Neural cell (in vitro differentiated cells): ENCODE data around the gene SCAF4. TPM values are rescaled to one million over a fixed set of nuclear protein-coding genes. Genes with fewer than 3 reads are reported as not detected.

ENCODE experiments used
- H2AFZ ChIP-seq: fragments of 200-600, 300-800 bp; sonication (generic), shearing (Covaris generic); 2 replicates; pipeline ENCODE4 v1.6.0; 2014; ENCODE audit warnings: low read depth, mild to moderate bottlenecking, antibody characterized with exemption, low read length, moderate library complexity
- H3F3A ChIP-seq: fragments of 200-600 bp; shearing (Covaris generic); 2 replicates; pipeline ENCODE4 v1.6.1; 2016; ENCODE audit warnings: mild to moderate bottlenecking, moderate library complexity, mixed read lengths, antibody characterized with exemption, low read length; ENCODE audit not compliant: insufficient read depth, poor library complexity, severe bottlenecking
- H3K27ac ChIP-seq: fragments of 200-600, 300-800 bp; sonication (generic), shearing (Covaris generic); 2 replicates; pipeline ENCODE4 v1.5.1; 2014; ENCODE audit warnings: mild to moderate bottlenecking, low read length, moderate library complexity
- H3K27me3 ChIP-seq: fragments of 300-800, 200-600 bp; sonication (generic), shearing (Covaris generic); 2 replicates; pipeline ENCODE4 v1.6.0; 2014; ENCODE audit warnings: mild to moderate bottlenecking, low read depth, low read length, moderate library complexity; ENCODE audit not compliant: insufficient read depth
- H3K36me3 ChIP-seq: fragments of 300-800, 200-600 bp; sonication (generic), shearing (Covaris generic); 2 replicates; pipeline ENCODE4 v1.5.1; 2014; ENCODE audit warnings: mild to moderate bottlenecking, antibody characterized with exemption, low read length, moderate library complexity; ENCODE audit not compliant: insufficient read depth
- H3K4me2 ChIP-seq: fragments of 300-800, 200-600 bp; sonication (generic), shearing (Covaris generic); 2 replicates; pipeline ENCODE4 v1.6.0; 2014; ENCODE audit warnings: mild to moderate bottlenecking, low read length
- H3K4me3 ChIP-seq: fragments of 300-800, 200-600 bp; sonication (generic), shearing (Covaris generic); 2 replicates; pipeline ENCODE4 v1.5.1; 2014; ENCODE audit warnings: mild to moderate bottlenecking, low read length, moderate library complexity
- H3K79me2 ChIP-seq: fragments of 200-600 bp; shearing (Covaris generic); replicated peaks from 2 replicates; pipeline ENCODE4 v1.6.0; 2014; ENCODE audit warnings: mild to moderate bottlenecking, low read length, moderate library complexity; ENCODE audit not compliant: insufficient read depth
- H3K9ac ChIP-seq: fragments of 300-800, 200-600 bp; sonication (generic), shearing (Covaris generic); 2 replicates; pipeline ENCODE4 v1.6.1; 2016; ENCODE audit warnings: mild to moderate bottlenecking, low read length, mixed read lengths
- H3K9me2 ChIP-seq: fragments of 200-600 bp; shearing (Covaris generic); 2 replicates; pipeline ENCODE4 v1.6.1; 2016; ENCODE audit warnings: mild to moderate bottlenecking, low read length, mixed read lengths; ENCODE audit not compliant: insufficient read depth
- H3K9me3 ChIP-seq: fragments of 200-600, 300-800 bp; sonication (generic), shearing (Covaris generic); 2 replicates; pipeline ENCODE4 v1.6.1; 2016; ENCODE audit warnings: mild to moderate bottlenecking, mixed run types, low read length, moderate library complexity, mixed read lengths
- H4K20me1 ChIP-seq: fragments of 200-600 bp; shearing (Covaris generic); 2 replicates; pipeline ENCODE4 v1.6.1; 2016; ENCODE audit warnings: mild to moderate bottlenecking, mixed run types; ENCODE audit not compliant: insufficient read depth
- EP300 ChIP-seq: fragments of 450-650 bp; conservative IDR thresholded peaks from 2 replicates; pipeline ENCODE4 v1.6.1; 2014; ENCODE audit warnings: antibody characterized with exemption, mild to moderate bottlenecking, moderate library complexity; ENCODE audit not compliant: poor library complexity, severe bottlenecking
- EZH2 ChIP-seq: fragments of 200-600, 300-800 bp; shearing (Covaris generic), sonication (generic); IDR thresholded peaks from 2 replicates; pipeline ENCODE4 v1.6.1; 2014; ENCODE audit warnings: antibody characterized with exemption, low read length, borderline replicate concordance, mild to moderate bottlenecking; ENCODE audit not compliant: insufficient read depth, poor library complexity, severe bottlenecking
- MXI1 ChIP-seq: fragments of 450-650 bp; conservative IDR thresholded peaks from 2 replicates; pipeline ENCODE4 v1.6.1; 2014; ENCODE audit warnings: antibody characterized with exemption, mild to moderate bottlenecking; ENCODE audit not compliant: poor library complexity, severe bottlenecking
- POLR2AphosphoS5 ChIP-seq: IDR thresholded peaks from 2 replicates; pipeline ENCODE4 v1.6.1; 2012
- RAD21 ChIP-seq: fragments of 450-650 bp; conservative IDR thresholded peaks from 2 replicates; pipeline ENCODE4 v1.6.1; 2014; ENCODE audit warnings: antibody characterized with exemption, mild to moderate bottlenecking, moderate library complexity
- SMC3 ChIP-seq: fragments of 450-650 bp; conservative IDR thresholded peaks from 2 replicates; pipeline ENCODE4 v1.6.1; 2014; ENCODE audit warnings: antibody characterized with exemption, mild to moderate bottlenecking, moderate library complexity; ENCODE audit not compliant: poor library complexity
- TAF1 ChIP-seq: IDR thresholded peaks from 2 replicates; pipeline ENCODE4 v1.6.1; 2012; ENCODE audit warnings: low read depth
- polyA plus RNA-seq: library from polyadenylated mRNA; depleted of rRNA; stranded (reverse); fragments of >200 nt; gene quantifications from 2 replicates; pipeline ENCODE4 v1.2.3, GENCODE V29; 2014
- TF ChIP-seq, protein P1 (sequence below): fragments of 450-650 bp; IDR thresholded peaks from 2 replicates; pipeline ENCODE4 v1.5.1; 2014; ENCODE audit warnings: antibody characterized with exemption, mild to moderate bottlenecking, moderate library complexity; ENCODE audit not compliant: poor library complexity, severe bottlenecking
- TF ChIP-seq, protein P2 (sequence below): IDR thresholded peaks from 2 replicates; pipeline ENCODE4 v1.6.1; 2012; ENCODE audit warnings: borderline replicate concordance

SCAF4 gene
- polyA plus RNA-seq, 1 donor from 2014 or later, result 5.4 TPM

- Histone ChIP-seq H3K27ac (no peak overlapping the region), H3K4me3 (no peak overlapping the region), H3K9me3 (no peaks in the 10 kb centered on the region), H3K79me2 (peaks cover 84% of the 10 kb centered on the region), H3K9me2 (no peaks in the 10 kb centered on the region), H4K20me1 (no peaks in the 10 kb centered on the region), H3K27me3 (no peaks in the 10 kb centered on the region), H3K36me3 (no peaks in the 10 kb centered on the region), H2AFZ (no peak overlapping the region), H3K4me2 (no peak overlapping the region), H3F3A (no peaks in the 10 kb centered on the region), H3K9ac (no peak overlapping the region)
- TF ChIP-seq POLR2AphosphoS5 (no peak), TAF1 (no peak), EZH2 (no peak), MXI1 (no peak), SMC3 (no peak), RAD21 (no peak), EP300 (no peak)
- TF ChIP-seq, protein P1, sequence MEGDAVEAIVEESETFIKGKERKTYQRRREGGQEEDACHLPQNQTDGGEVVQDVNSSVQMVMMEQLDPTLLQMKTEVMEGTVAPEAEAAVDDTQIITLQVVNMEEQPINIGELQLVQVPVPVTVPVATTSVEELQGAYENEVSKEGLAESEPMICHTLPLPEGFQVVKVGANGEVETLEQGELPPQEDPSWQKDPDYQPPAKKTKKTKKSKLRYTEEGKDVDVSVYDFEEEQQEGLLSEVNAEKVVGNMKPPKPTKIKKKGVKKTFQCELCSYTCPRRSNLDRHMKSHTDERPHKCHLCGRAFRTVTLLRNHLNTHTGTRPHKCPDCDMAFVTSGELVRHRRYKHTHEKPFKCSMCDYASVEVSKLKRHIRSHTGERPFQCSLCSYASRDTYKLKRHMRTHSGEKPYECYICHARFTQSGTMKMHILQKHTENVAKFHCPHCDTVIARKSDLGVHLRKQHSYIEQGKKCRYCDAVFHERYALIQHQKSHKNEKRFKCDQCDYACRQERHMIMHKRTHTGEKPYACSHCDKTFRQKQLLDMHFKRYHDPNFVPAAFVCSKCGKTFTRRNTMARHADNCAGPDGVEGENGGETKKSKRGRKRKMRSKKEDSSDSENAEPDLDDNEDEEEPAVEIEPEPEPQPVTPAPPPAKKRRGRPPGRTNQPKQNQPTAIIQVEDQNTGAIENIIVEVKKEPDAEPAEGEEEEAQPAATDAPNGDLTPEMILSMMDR, result no peak
- TF ChIP-seq, protein P2, sequence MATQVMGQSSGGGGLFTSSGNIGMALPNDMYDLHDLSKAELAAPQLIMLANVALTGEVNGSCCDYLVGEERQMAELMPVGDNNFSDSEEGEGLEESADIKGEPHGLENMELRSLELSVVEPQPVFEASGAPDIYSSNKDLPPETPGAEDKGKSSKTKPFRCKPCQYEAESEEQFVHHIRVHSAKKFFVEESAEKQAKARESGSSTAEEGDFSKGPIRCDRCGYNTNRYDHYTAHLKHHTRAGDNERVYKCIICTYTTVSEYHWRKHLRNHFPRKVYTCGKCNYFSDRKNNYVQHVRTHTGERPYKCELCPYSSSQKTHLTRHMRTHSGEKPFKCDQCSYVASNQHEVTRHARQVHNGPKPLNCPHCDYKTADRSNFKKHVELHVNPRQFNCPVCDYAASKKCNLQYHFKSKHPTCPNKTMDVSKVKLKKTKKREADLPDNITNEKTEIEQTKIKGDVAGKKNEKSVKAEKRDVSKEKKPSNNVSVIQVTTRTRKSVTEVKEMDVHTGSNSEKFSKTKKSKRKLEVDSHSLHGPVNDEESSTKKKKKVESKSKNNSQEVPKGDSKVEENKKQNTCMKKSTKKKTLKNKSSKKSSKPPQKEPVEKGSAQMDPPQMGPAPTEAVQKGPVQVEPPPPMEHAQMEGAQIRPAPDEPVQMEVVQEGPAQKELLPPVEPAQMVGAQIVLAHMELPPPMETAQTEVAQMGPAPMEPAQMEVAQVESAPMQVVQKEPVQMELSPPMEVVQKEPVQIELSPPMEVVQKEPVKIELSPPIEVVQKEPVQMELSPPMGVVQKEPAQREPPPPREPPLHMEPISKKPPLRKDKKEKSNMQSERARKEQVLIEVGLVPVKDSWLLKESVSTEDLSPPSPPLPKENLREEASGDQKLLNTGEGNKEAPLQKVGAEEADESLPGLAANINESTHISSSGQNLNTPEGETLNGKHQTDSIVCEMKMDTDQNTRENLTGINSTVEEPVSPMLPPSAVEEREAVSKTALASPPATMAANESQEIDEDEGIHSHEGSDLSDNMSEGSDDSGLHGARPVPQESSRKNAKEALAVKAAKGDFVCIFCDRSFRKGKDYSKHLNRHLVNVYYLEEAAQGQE, result no peak
Observed at GRCh38 chr21:31714741-31715365, 17.1 kb downstream of the SCAF4 start.

GRCh38 chr21:31713973-31714740 lies 17.8 kb downstream of the SCAF4 start:
- no peak overlapping the region for H3K27ac ChIP-seq
- no peak overlapping the region for H3K4me2 ChIP-seq
- no peaks in the 10 kb centered on the region for H3K36me3 ChIP-seq
- no peak overlapping the region for H3K4me3 ChIP-seq
- H4K20me1 ChIP-seq, result no peaks in the 10 kb centered on the region
- no peak overlapping the region for H3K9ac ChIP-seq
- peaks cover 85% of the 10 kb centered on the region for H3K79me2 ChIP-seq
- no peaks in the 10 kb centered on the region for H3F3A ChIP-seq
- no peak overlapping the region for H2AFZ ChIP-seq
- H3K27me3 ChIP-seq, result no peaks in the 10 kb centered on the region
- no peaks in the 10 kb centered on the region for H3K9me2 ChIP-seq
- TF ChIP-seq TAF1 (no peak), RAD21 (no peak), EP300 (no peak), EZH2 (no peak), POLR2AphosphoS5 (no peak), SMC3 (no peak), MXI1 (no peak)
- TF ChIP-seq, protein P2, result no peak
- TF ChIP-seq, protein P1, result no peak
- H3K9me3 ChIP-seq, result no peaks in the 10 kb centered on the region
